HG02571 (cell line): Measurements from ENCODE around the gene BCOR.

ENCODE experiments used
- ATAC-seq: cut with Tn5 transposase; IDR thresholded peaks from one replicate; pipeline ENCODE4 v1.9.1; 2021; ENCODE audit warnings: mild to moderate bottlenecking, moderate library complexity; ENCODE audit not compliant: unreplicated experiment

Gene BCOR

GRCh38 chrX:40007131-40007755, 90.5 kb downstream of the BCOR start:
- ATAC-seq, result no peak

- no peak for ATAC-seq
These were observed 91.4 kb downstream of the BCOR start for GRCh38 chrX:40006106-40007017.

GRCh38 chrX:40005292-40006011, 92.3 kb downstream of the BCOR start:
- ATAC-seq, result no peak

- ATAC-seq, result no peak
These were observed 92.9 kb downstream of the BCOR start for GRCh38 chrX:40004921-40005291.

GRCh38 chrX:40004246-40004535, 93.6 kb downstream of the BCOR start:
- no peak for ATAC-seq

GRCh38 chrX:40003428-40004245, 94.1 kb downstream of the BCOR start:
- no peak for ATAC-seq

DNA sequence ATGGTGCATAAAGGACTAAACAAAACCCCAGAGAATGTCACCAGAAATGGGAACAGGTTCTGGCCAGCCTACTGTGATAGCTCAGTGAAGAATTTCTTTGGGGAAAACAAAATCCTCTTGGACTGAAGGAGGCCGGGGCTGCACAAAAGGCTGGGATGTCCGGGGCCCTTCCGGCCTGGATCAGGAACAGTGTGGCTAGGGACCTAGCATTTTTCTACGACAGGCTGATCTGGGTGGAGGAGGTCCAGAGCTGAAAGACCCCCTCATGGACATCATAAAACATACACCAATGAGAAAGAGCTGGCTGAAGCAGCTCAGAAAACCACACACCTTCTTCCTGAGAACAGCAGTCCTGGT, 94.7 kb downstream of the BCOR start:
- no peak for ATAC-seq
